ENCODE measurements around the gene C11orf16.
"Not testable (repeated sequence)": the region's sequence is repeated elsewhere in the genome, so short reads cannot be mapped to it uniquely, and the experiment has no call there.

DNA sequence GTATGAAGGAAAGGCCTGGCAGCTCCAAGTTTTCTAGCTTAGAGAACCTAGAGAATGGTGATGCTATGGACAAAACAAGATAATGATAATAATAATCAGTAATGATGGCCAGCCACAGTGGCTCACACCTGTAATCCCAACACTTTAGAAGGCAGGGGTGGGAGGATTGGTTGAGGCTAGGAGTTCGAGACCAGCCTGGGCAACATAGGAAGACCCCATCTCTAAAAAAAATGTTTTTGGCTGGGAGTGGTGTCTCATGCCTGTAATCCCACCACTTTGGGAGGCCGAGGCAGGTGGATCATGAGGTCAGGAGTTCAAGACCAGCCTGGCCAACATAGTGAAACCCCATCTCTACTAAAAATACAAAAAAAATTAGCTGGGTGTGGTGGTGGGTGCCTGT is 3.0 kb upstream of the C11orf16 start:
- TF ChIP-seq EZH2 (IDR thresholded peaks at IDR 0.05); POLR2A (IDR thresholded peaks at IDR 0.05; ENCODE audit: borderline replicate concordance, extremely low read depth, insufficient read depth, insufficient read length); CTCF (IDR thresholded peaks at IDR 0.05 in 2 of 3, conservative IDR thresholded peaks at IDR 0.05 in 1 of 3; ENCODE audit: borderline replicate concordance in 1 of 3, insufficient read depth in 1 of 3, low read depth in 2 of 3, low read length in 2 of 3); POLR2AphosphoS5 (IDR thresholded peaks at IDR 0.05; ENCODE audit: low read depth, low read length); CEBPB (IDR thresholded peaks at IDR 0.05; ENCODE audit: low read depth); ZFX (IDR thresholded peaks at IDR 0.05); SP1 (IDR thresholded peaks at IDR 0.05; ENCODE audit: low read depth); MAX (IDR thresholded peaks at IDR 0.05): not testable (repeated sequence)
- TF ChIP-seq, protein P1, sequence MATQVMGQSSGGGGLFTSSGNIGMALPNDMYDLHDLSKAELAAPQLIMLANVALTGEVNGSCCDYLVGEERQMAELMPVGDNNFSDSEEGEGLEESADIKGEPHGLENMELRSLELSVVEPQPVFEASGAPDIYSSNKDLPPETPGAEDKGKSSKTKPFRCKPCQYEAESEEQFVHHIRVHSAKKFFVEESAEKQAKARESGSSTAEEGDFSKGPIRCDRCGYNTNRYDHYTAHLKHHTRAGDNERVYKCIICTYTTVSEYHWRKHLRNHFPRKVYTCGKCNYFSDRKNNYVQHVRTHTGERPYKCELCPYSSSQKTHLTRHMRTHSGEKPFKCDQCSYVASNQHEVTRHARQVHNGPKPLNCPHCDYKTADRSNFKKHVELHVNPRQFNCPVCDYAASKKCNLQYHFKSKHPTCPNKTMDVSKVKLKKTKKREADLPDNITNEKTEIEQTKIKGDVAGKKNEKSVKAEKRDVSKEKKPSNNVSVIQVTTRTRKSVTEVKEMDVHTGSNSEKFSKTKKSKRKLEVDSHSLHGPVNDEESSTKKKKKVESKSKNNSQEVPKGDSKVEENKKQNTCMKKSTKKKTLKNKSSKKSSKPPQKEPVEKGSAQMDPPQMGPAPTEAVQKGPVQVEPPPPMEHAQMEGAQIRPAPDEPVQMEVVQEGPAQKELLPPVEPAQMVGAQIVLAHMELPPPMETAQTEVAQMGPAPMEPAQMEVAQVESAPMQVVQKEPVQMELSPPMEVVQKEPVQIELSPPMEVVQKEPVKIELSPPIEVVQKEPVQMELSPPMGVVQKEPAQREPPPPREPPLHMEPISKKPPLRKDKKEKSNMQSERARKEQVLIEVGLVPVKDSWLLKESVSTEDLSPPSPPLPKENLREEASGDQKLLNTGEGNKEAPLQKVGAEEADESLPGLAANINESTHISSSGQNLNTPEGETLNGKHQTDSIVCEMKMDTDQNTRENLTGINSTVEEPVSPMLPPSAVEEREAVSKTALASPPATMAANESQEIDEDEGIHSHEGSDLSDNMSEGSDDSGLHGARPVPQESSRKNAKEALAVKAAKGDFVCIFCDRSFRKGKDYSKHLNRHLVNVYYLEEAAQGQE (IDR thresholded peaks at IDR 0.05; ENCODE audit: low read depth): not testable (repeated sequence)
